GM21360 (cell line): ENCODE measurements around the gene TUBA3C.

ENCODE experiments used
- ATAC-seq: cut with Tn5 transposase; IDR thresholded peaks from one replicate; pipeline ENCODE4 v1.9.1; 2021; ENCODE audit warnings: mild to moderate bottlenecking, moderate library complexity; ENCODE audit not compliant: unreplicated experiment

Gene TUBA3C

GRCh38 chr13:19169496-19169895 lies 12.1 kb downstream of the TUBA3C start:
- ATAC-seq = no peak

GRCh38 chr13:19161308-19161707 lies 20.3 kb downstream of the TUBA3C start:
- no peak for ATAC-seq

- no peak for ATAC-seq
Observed at GRCh38 chr13:19159761-19160420, 21.7 kb downstream of the TUBA3C start.

- no peak for ATAC-seq
Observed at GRCh38 chr13:19159181-19159580, 22.4 kb downstream of the TUBA3C start.

- no peak for ATAC-seq
Observed at GRCh38 chr13:19158526-19159174, 23.0 kb downstream of the TUBA3C start.

GRCh38 chr13:19158006-19158405 lies 23.6 kb downstream of the TUBA3C start:
- ATAC-seq = no peak

GRCh38 chr13:19157461-19157860 lies 24.2 kb downstream of the TUBA3C start:
- ATAC-seq = no peak

- no peak for ATAC-seq
Observed at GRCh38 chr13:19156013-19156825, 25.4 kb downstream of the TUBA3C start.

- ATAC-seq = no peak
Observed at GRCh38 chr13:19155321-19155861, 26.2 kb downstream of the TUBA3C start.

GRCh38 chr13:19154843-19155242 lies 26.8 kb downstream of the TUBA3C start:
- ATAC-seq = no peak

GRCh38 chr13:19153782-19154450 lies 27.7 kb downstream of the TUBA3C start:
- ATAC-seq = no peak

- ATAC-seq = no peak
Observed at GRCh38 chr13:19152403-19152802, 29.2 kb downstream of the TUBA3C start.

- ATAC-seq = no peak
Observed at GRCh38 chr13:19151581-19152263, 29.9 kb downstream of the TUBA3C start.

GRCh38 chr13:19150712-19151228 lies 30.9 kb downstream of the TUBA3C start:
- no peak for ATAC-seq

GRCh38 chr13:19150226-19150625 lies 31.4 kb downstream of the TUBA3C start:
- ATAC-seq = no peak

- no peak for ATAC-seq
Observed at GRCh38 chr13:19148561-19148960, 33.1 kb downstream of the TUBA3C start.
